Hepatocyte (in vitro differentiated cells): Measurements from ENCODE around the gene SH3PXD2A. TPM values are rescaled to one million over a fixed set of nuclear protein-coding genes. Genes with fewer than 3 reads are reported as not detected.

Experiments used
- DNase-seq: peaks from one replicate; pipeline ENCODE4 v3.0.0-alpha.2; 2016; ENCODE audit warnings: low spot score
- H2AFZ ChIP-seq: fragments of 200-600 bp; sonication (generic); 2 replicates; pipeline ENCODE4 v1.6.0; 2016; ENCODE audit warnings: antibody characterized with exemption, mild to moderate bottlenecking
- H3K27ac ChIP-seq: fragments of 200-600 bp; sonication (generic); 2 replicates; pipeline ENCODE4 v1.5.1; 2016; ENCODE audit warnings: mild to moderate bottlenecking
- H3K27me3 ChIP-seq: fragments of 200-600 bp; sonication (generic); 2 replicates; pipeline ENCODE4 v1.6.1; 2016
- H3K36me3 ChIP-seq: fragments of 200-600 bp; sonication (generic); replicated peaks from 2 replicates; pipeline ENCODE4 v1.5.1; 2016; ENCODE audit warnings: low read depth; ENCODE audit not compliant: insufficient read depth
- H3K4me1 ChIP-seq: fragments of 200-600 bp; sonication (generic); 2 replicates; pipeline ENCODE4 v1.5.1; 2016; ENCODE audit warnings: mild to moderate bottlenecking, moderate library complexity; ENCODE audit not compliant: insufficient read depth
- H3K4me2 ChIP-seq: fragments of 200-600 bp; sonication (generic); 2 replicates; pipeline ENCODE4 v1.6.0; 2016
- H3K4me3 ChIP-seq: fragments of 200-600 bp; sonication (generic); 2 replicates; pipeline ENCODE4 v1.5.1; 2016; ENCODE audit warnings: mild to moderate bottlenecking
- H3K79me2 ChIP-seq: fragments of 200-600 bp; sonication (generic); 2 replicates; pipeline ENCODE4 v1.6.0; 2017; ENCODE audit warnings: mild to moderate bottlenecking
- H3K9me2 ChIP-seq: fragments of 200-600 bp; sonication (generic); replicated peaks from 2 replicates; pipeline ENCODE4 v1.6.0; 2017; ENCODE audit warnings: mild to moderate bottlenecking; ENCODE audit not compliant: insufficient read depth
- H3K9me3 ChIP-seq: fragments of 200-600 bp; sonication (generic); 2 replicates; pipeline ENCODE4 v1.5.1; 2016; ENCODE audit warnings: low read depth, mild to moderate bottlenecking
- H4K20me1 ChIP-seq: fragments of 200-600 bp; sonication (generic); 2 replicates; pipeline ENCODE4 v1.6.0; 2016; ENCODE audit warnings: mild to moderate bottlenecking; ENCODE audit not compliant: insufficient read depth, poor library complexity, severe bottlenecking
- CTCF ChIP-seq: fragments of 200-600 bp; sonication (generic); IDR thresholded peaks from 2 replicates; pipeline ENCODE4 v1.5.1; 2016; ENCODE audit warnings: antibody characterized with exemption, mild to moderate bottlenecking; ENCODE audit not compliant: poor library complexity
- EZH2 ChIP-seq: fragments of 200-600 bp; sonication (generic); IDR thresholded peaks from 2 replicates; pipeline ENCODE4 v1.6.1; 2016; ENCODE audit warnings: antibody characterized with exemption, mild to moderate bottlenecking, borderline replicate concordance
- EZH2phosphoT487 ChIP-seq: fragments of 200-600 bp; sonication (generic); IDR thresholded peaks from one replicate; pipeline ENCODE4 v1.6.1; 2018; ENCODE audit warnings: antibody characterized with exemption, mild to moderate bottlenecking, low read depth, moderate library complexity; ENCODE audit not compliant: unreplicated experiment, severe bottlenecking
- WGBS: methylation state at CpG from one replicate; pipeline ENCODE4 v1.1.6; 2016; ENCODE audit warnings: low lambda C conversion rate; ENCODE audit errors: missing lambda C conversion rate; 5-methylcytosine and 5-hydroxymethylcytosine counted together
- polyA plus RNA-seq: library from polyadenylated mRNA; unstranded; fragments of >200 nt; fragmentation: Nextera tagmentation; extraction: Ambion mirVana; gene quantifications from 2 replicates; pipeline ENCODE4 v1.2.1, GENCODE V29; 2016
- total RNA-seq: library from RNA; depleted of rRNA; stranded (reverse); fragments of >200 nt; gene quantifications from 2 replicates; pipeline ENCODE4 v1.2.3, GENCODE V29; 2014

Gene SH3PXD2A
- total and polyA plus RNA-seq, 2 experiments from 2014 or later = 8.4 to 13.6 TPM

- Histone ChIP-seq H3K27ac (no peak overlapping the region), H3K4me3 (no peak overlapping the region), H3K27me3 (no peaks in the 10 kb centered on the region), H3K4me1 (peaks cover 3% of the 10 kb centered on the region), H3K36me3 (no peaks in the 10 kb centered on the region), H3K9me2 (no peaks in the 10 kb centered on the region), H3K9me3 (no peaks in the 10 kb centered on the region), H4K20me1 (no peaks in the 10 kb centered on the region), H2AFZ (no peak overlapping the region), H3K4me2 (no peak overlapping the region), H3K79me2 (no peaks in the 10 kb centered on the region)
- WGBS = 85% methylated on average over 8 of the region's 8 CpGs
- DNase-seq = no peak
- no peak for TF ChIP-seq CTCF
- no peak for TF ChIP-seq EZH2phosphoT487
- no peak for TF ChIP-seq EZH2
Observed at GRCh38 chr10:103715430-103715829, 139.9 kb downstream of the SH3PXD2A start.

GRCh38 chr10:103714232-103714891, 141.0 kb downstream of the SH3PXD2A start:
- H3K79me2 ChIP-seq = no peaks in the 10 kb centered on the region
- 80% methylated on average over 7 of the region's 7 CpGs for WGBS
- H3K27me3 ChIP-seq = no peaks in the 10 kb centered on the region
- H2AFZ ChIP-seq = no peak overlapping the region
- no peak overlapping the region for H3K4me3 ChIP-seq
- DNase-seq = no peak
- no peak overlapping the region for H3K27ac ChIP-seq
- H3K4me2 ChIP-seq = no peak overlapping the region
- H3K9me3 ChIP-seq = no peaks in the 10 kb centered on the region
- H3K9me2 ChIP-seq = no peaks in the 10 kb centered on the region
- no peaks in the 10 kb centered on the region for H4K20me1 ChIP-seq
- H3K4me1 ChIP-seq = no peaks in the 10 kb centered on the region
- no peaks in the 10 kb centered on the region for H3K36me3 ChIP-seq
- no peak for TF ChIP-seq CTCF
- no peak for TF ChIP-seq EZH2
- TF ChIP-seq EZH2phosphoT487 = no peak

GRCh38 chr10:103713676-103714075, 141.7 kb downstream of the SH3PXD2A start:
- Histone ChIP-seq H4K20me1 (no peaks in the 10 kb centered on the region), H2AFZ (no peak overlapping the region), H3K79me2 (no peaks in the 10 kb centered on the region), H3K4me1 (no peaks in the 10 kb centered on the region), H3K27ac (no peak overlapping the region), H3K27me3 (no peaks in the 10 kb centered on the region), H3K4me3 (no peak overlapping the region), H3K9me3 (no peaks in the 10 kb centered on the region), H3K36me3 (no peaks in the 10 kb centered on the region), H3K9me2 (no peaks in the 10 kb centered on the region), H3K4me2 (no peak overlapping the region)
- DNase-seq = no peak
- WGBS = 76% methylated on average over 4 of the region's 4 CpGs
- TF ChIP-seq CTCF = no peak
